Spleen (tissue), 7 donors: ENCODE results near the gene TMCC1.

Experiments
- POLR2A ChIP-seq, 3 donors: fragments of 450-650 bp; IDR thresholded peaks; one replicate each; pipeline ENCODE4 v1.5.1; 2017; ENCODE audit warnings: antibody characterized with exemption in 3 of 3, mild to moderate bottlenecking in 1 of 3
- TF ChIP-seq, protein P1 (sequence below), 11 experiments: fragments of 200-600 bp in 7 of 11; fragments of 450-650 bp in 4 of 11; sonication (generic) in 4 of 11; IDR thresholded peaks in 8 of 11; conservative IDR thresholded peaks in 3 of 11; 1 replicate in 7 of 11; 2 replicates in 4 of 11; pipeline versions ENCODE4 v1.4.0 to v1.8.0; 2016 to 2021; ENCODE audit warnings: antibody characterized with exemption in 11 of 11, inconsistent platforms in 4 of 11, mild to moderate bottlenecking in 1 of 11
- donor health status: DM: no; HTN: no; CAD: no; lungs with moderate emphysema.
- donor health status: DM: no; HTN: no; CAD: no.
- donor health status: DM: no; HTN: no; CAD: no.

DNA sequence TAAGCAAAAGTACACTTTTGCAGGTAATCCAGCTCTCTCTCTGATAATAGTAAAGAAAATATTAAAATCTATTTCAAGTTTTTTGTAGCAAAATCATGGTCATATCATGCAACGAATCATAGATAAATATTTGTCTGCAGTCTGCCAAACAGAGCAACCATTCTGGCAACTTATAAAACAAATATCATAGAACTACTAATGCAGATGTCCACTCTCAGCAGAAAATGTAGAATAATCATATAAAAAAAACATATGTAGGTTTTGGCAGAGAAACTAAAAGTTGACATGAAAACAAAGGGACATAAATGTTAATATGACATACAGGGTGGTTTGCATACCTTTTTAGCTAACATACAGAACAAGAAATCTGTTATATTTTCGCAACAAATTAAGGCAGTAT, 12.2 kb downstream of the TMCC1 start:
- no peak for TF ChIP-seq POLR2A (IDR thresholded peaks at IDR 0.05)
- TF ChIP-seq, protein P1, sequence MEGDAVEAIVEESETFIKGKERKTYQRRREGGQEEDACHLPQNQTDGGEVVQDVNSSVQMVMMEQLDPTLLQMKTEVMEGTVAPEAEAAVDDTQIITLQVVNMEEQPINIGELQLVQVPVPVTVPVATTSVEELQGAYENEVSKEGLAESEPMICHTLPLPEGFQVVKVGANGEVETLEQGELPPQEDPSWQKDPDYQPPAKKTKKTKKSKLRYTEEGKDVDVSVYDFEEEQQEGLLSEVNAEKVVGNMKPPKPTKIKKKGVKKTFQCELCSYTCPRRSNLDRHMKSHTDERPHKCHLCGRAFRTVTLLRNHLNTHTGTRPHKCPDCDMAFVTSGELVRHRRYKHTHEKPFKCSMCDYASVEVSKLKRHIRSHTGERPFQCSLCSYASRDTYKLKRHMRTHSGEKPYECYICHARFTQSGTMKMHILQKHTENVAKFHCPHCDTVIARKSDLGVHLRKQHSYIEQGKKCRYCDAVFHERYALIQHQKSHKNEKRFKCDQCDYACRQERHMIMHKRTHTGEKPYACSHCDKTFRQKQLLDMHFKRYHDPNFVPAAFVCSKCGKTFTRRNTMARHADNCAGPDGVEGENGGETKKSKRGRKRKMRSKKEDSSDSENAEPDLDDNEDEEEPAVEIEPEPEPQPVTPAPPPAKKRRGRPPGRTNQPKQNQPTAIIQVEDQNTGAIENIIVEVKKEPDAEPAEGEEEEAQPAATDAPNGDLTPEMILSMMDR (IDR thresholded peaks at IDR 0.05 in 8 of 11, conservative IDR thresholded peaks at IDR 0.05 in 3 of 11), result no peak
